Left renal cortex interstitium (tissue), 4 donors: Measurements from ENCODE around the gene GPATCH3. TPM values are rescaled to one million over a fixed set of nuclear protein-coding genes. Genes with fewer than 3 reads are reported as not detected.
"Not testable (repeated sequence)": the region's sequence is repeated elsewhere in the genome, so short reads cannot be mapped to it uniquely, and the experiment has no call there.

Experiments
- DNase-seq, 4 donors: peaks; one replicate each; pipeline ENCODE4 v3.0.0-alpha.2; 2013; ENCODE audit warnings: low read depth in 4 of 4, low spot score in 2 of 4, missing footprints in 1 of 4
- polyA plus RNA-seq, 4 donors: library from polyadenylated mRNA; unstranded; fragments of 120-200 nt; gene quantifications; one replicate each; pipeline ENCODE4 v1.2.1, GENCODE V29; 2013; ENCODE audit not compliant: insufficient read length in 4 of 4

The GPATCH3 gene
- polyA plus RNA-seq, 4 donors: 15.1 to 17.0 (median 16.0) TPM

- DNase-seq: no peak
Observed at GRCh38 chr1:26848941-26849774, 51.1 kb downstream of the GPATCH3 start.

- DNase-seq: no peak
Observed at GRCh38 chr1:26848499-26848898, 51.8 kb downstream of the GPATCH3 start.

GRCh38 chr1:26847826-26848225 lies 52.4 kb downstream of the GPATCH3 start:
- DNase-seq: not testable (repeated sequence)

GRCh38 chr1:26844424-26845196 lies 55.7 kb downstream of the GPATCH3 start:
- DNase-seq: no peak

Other genes starting within 250 kb of the GPATCH3 start
- gene ARID1A, start 204.5 kb downstream of the GPATCH3 start, polyA plus RNA-seq: 100 to 1,000 TPM in 2 of 4 donors, 10 to 100 TPM in 2; 79.0 to 142 (median 92.1) TPM
- 10 to 100 TPM; 16.8 to 19.6 (median 17.6) TPM for gene PIGV, start 112.5 kb downstream of the GPATCH3 start, polyA plus RNA-seq
- 10 to 100 TPM; 20.0 to 29.3 (median 21.3) TPM for gene ZDHHC18, start 73.8 kb downstream of the GPATCH3 start, polyA plus RNA-seq
- gene SFN, start 37.3 kb downstream of the GPATCH3 start, polyA plus RNA-seq: 1 to 10 TPM in 1 of 4 donors, under 1 TPM in 3; 0.41 to 1.1 (median 0.56) TPM
- gene GPN2, start 10.2 kb downstream of the GPATCH3 start, polyA plus RNA-seq: 10 to 100 TPM; 28.2 to 35.7 (median 33.7) TPM
- 1 to 10 TPM; 1.1 to 1.9 (median 1.5) TPM for gene NR0B2, start 13.5 kb upstream of the GPATCH3 start, polyA plus RNA-seq
- 10 to 100 TPM; 81.4 to 98.6 (median 94.9) TPM for gene NUDC, start 21.3 kb upstream of the GPATCH3 start, polyA plus RNA-seq
- 10 to 100 TPM in 2 of 4 donors, 1 to 10 TPM in 2; 8.8 to 11.7 (median 10.3) TPM for gene KDF1, start 60.0 kb upstream of the GPATCH3 start, polyA plus RNA-seq
- 1 to 10 TPM; 5.6 to 8.2 (median 7.0) TPM for gene TRNP1, start 93.2 kb upstream of the GPATCH3 start, polyA plus RNA-seq
- 1 to 10 TPM; 1.0 to 1.5 (median 1.3) TPM for gene TENT5B, start 112.4 kb upstream of the GPATCH3 start, polyA plus RNA-seq